CD14-positive monocyte (primary cell): Measurements from ENCODE around the gene NFAM1. TPM values are rescaled to one million over a fixed set of nuclear protein-coding genes. Genes with fewer than 3 reads are reported as not detected.

Source experiments
- DNase-seq, 3 donors: peaks; one replicate each; pipeline ENCODE4 v3.0.0-alpha.2; 2011 to 2022
- H2AFZ ChIP-seq: 2 replicates; pipeline ENCODE4 v1.6.0; 2012; ENCODE audit warnings: mild to moderate bottlenecking, low read depth, low read length, inconsistent platforms; ENCODE audit not compliant: insufficient read depth, poor library complexity, severe bottlenecking
- H3K27ac ChIP-seq, 2 donors: 1 replicate in 1 of 2; 2 replicates in 1 of 2; pipeline ENCODE4 v1.5.1; 2012 to 2013; ENCODE audit warnings: low read length in 2 of 2, control low read depth in 1 of 2, inconsistent platforms in 1 of 2, low read depth in 1 of 2, mild to moderate bottlenecking in 1 of 2
- H3K27me3 ChIP-seq, 2 donors: one replicate each; pipeline versions ENCODE4 v1.6.0 to v1.6.1; 2011 to 2013; ENCODE audit warnings: low read length in 2 of 2; ENCODE audit not compliant: control insufficient read depth in 2 of 2, insufficient read depth in 2 of 2
- H3K36me3 ChIP-seq, 2 donors: replicated peaks in 1 of 2; 1 replicate in 1 of 2; 2 replicates in 1 of 2; pipeline versions ENCODE4 v1.5.1 to v1.6.1; 2012 to 2013; ENCODE audit warnings: low read length in 2 of 2, control low read depth in 1 of 2, inconsistent platforms in 1 of 2, mild to moderate bottlenecking in 1 of 2; ENCODE audit not compliant: insufficient read depth in 2 of 2, control insufficient read depth in 1 of 2
- H3K4me1 ChIP-seq, 2 donors: 1 replicate in 1 of 2; 2 replicates in 1 of 2; pipeline versions ENCODE4 v1.5.1 to v1.6.1; 2012 to 2013; ENCODE audit warnings: low read length in 2 of 2, control low read depth in 1 of 2, inconsistent platforms in 1 of 2, mild to moderate bottlenecking in 1 of 2, moderate library complexity in 1 of 2; ENCODE audit not compliant: insufficient read depth in 2 of 2, control insufficient read depth in 1 of 2
- H3K4me2 ChIP-seq: replicated peaks from 2 replicates; pipeline ENCODE3; 2012; ENCODE audit warnings: low read length, moderate library complexity, mild to moderate bottlenecking; ENCODE audit not compliant: poor library complexity, severe bottlenecking; ENCODE audit errors: extremely low read depth
- H3K4me3 ChIP-seq, 3 experiments: fragments of 200-600 bp in 1 of 3; sonication (generic) in 1 of 3; replicated peaks in 1 of 3; 1 replicate in 2 of 3; 2 replicates in 1 of 3; pipeline ENCODE4 v1.5.1; 2011 to 2013; ENCODE audit warnings: low read length in 3 of 3, mild to moderate bottlenecking in 3 of 3, control low read depth in 2 of 3, low read depth in 2 of 3, inconsistent platforms in 1 of 3, moderate library complexity in 1 of 3
- H3K79me2 ChIP-seq: 2 replicates; pipeline ENCODE4 v1.6.0; 2012; ENCODE audit warnings: mild to moderate bottlenecking, control low read depth, inconsistent platforms, low read length, moderate library complexity; ENCODE audit not compliant: insufficient read depth
- H3K9ac ChIP-seq: 2 replicates; pipeline ENCODE4 v1.6.0; 2017; ENCODE audit warnings: low read length, mild to moderate bottlenecking; ENCODE audit not compliant: insufficient read depth, poor library complexity, severe bottlenecking
- H3K9me3 ChIP-seq, 2 donors: replicated peaks in 1 of 2; 1 replicate in 1 of 2; 2 replicates in 1 of 2; pipeline versions ENCODE4 v1.5.1 to v1.6.1; 2012 to 2013; ENCODE audit warnings: low read length in 2 of 2, control low read depth in 1 of 2; ENCODE audit not compliant: control insufficient read depth in 1 of 2, insufficient read depth in 1 of 2
- H4K20me1 ChIP-seq: 2 replicates; pipeline ENCODE4 v1.6.0; 2012; ENCODE audit warnings: mild to moderate bottlenecking, low read length, control low read depth, moderate library complexity; ENCODE audit not compliant: insufficient read depth
- H3K27ac Mint-ChIP-seq, 7 donors: one replicate each; pipeline ENCODE4 v1.8.0; 2020; ENCODE audit warnings: mild to moderate bottlenecking in 7 of 7, mixed read lengths in 7 of 7, moderate library complexity in 6 of 7, inconsistent platforms in 2 of 7
- H3K27me3 Mint-ChIP-seq, 3 donors: one replicate each; pipeline ENCODE4 v1.8.0; 2021 to 2022; ENCODE audit warnings: low read depth in 3 of 3, mild to moderate bottlenecking in 3 of 3, mixed read lengths in 3 of 3, moderate library complexity in 3 of 3, inconsistent platforms in 1 of 3
- H3K36me3 Mint-ChIP-seq, 2 donors: one replicate each; pipeline ENCODE4 v1.8.0; 2020; ENCODE audit warnings: mixed read lengths in 2 of 2, inconsistent platforms in 1 of 2, mild to moderate bottlenecking in 1 of 2
- H3K4me1 Mint-ChIP-seq: one replicate; pipeline ENCODE4 v1.8.0; 2020; ENCODE audit warnings: mild to moderate bottlenecking, mixed read lengths
- H3K4me3 Mint-ChIP-seq, 2 donors: one replicate each; pipeline ENCODE4 v1.8.0; 2020; ENCODE audit warnings: mild to moderate bottlenecking in 2 of 2, mixed read lengths in 2 of 2, moderate library complexity in 1 of 2
- H3K9me3 Mint-ChIP-seq, 7 donors: one replicate each; pipeline ENCODE4 v1.8.0; 2020 to 2022; ENCODE audit warnings: mixed read lengths in 7 of 7, mild to moderate bottlenecking in 6 of 7, moderate library complexity in 6 of 7, inconsistent platforms in 2 of 7
- WGBS: methylation state at CpG from one replicate; pipeline ENCODE4 v1.1.5; 2013; ENCODE audit warnings: missing lambda C conversion rate; ENCODE audit not compliant: insufficient coverage; 5-methylcytosine and 5-hydroxymethylcytosine counted together
- intact Hi-C, 2 donors: fragments of 100-400 bp; cut with micrococcal nuclease; formaldehyde crosslinking; loops; one replicate each; pipeline versions ENCODE4 v1.15.0 to v1.15.1; 2023
- polyA plus RNA-seq, 3 donors: library from polyadenylated mRNA; depleted of rRNA in 1 of 3; unstranded in 2 of 3; stranded (reverse) in 1 of 3; fragments of 300-500 nt in 2 of 3; fragments of >200 nt in 1 of 3; fragmentation: Illumina TruSeq in 2 of 3; gene quantifications; 1 replicate in 2 of 3; 2 replicates in 1 of 3; pipeline ENCODE4 v1.2.3, GENCODE V29; 2012 to 2021
- TF ChIP-seq, protein P1 (sequence below): fragments of 200-600 bp; IDR thresholded peaks from one replicate; pipeline ENCODE4 v1.8.0; 2022; ENCODE audit warnings: antibody characterized with exemption, mild to moderate bottlenecking

The NFAM1 gene
- polyA plus RNA-seq, 3 donors = 36.0 to 71.0 (median 69.7) TPM

DNA sequence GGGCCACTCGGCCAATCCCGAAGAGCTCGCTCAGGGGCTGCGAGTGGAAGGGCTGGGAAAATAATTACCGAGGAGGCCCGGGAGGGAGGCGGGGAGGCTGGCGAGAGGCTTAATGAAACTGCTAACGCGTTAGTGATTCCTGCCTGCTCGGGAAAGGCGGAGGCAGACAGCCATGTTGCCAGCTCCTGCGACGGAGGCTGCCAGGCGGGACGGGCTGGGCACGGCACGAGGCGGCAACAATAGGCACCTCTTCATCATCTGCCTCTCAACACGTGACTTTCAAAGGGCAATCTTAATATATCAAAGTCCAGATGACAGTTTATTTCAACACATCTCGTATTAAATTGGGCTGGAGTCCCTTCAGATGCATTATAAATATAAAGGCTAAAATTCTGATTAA lies 93.7 kb downstream of the NFAM1 start:
- H3K27me3 Mint-ChIP-seq = peaks cover 37 to 41% (median 38%) of the 10 kb centered on the region in 3 donors
- Histone ChIP-seq H3K4me3 (no peak overlapping the region), H3K36me3 (no peaks in the 10 kb centered on the region), H3K4me1 (no peaks in the 10 kb centered on the region), H3K4me2 (no peak overlapping the region), H3K79me2 (no peaks in the 10 kb centered on the region), H4K20me1 (no peaks in the 10 kb centered on the region), H3K27ac (no peak overlapping the region), H2AFZ (no peak overlapping the region), H3K9me3 (peaks cover 0 to 5% of the 10 kb centered on the region in 2 donors), H3K27me3 (peaks cover 19 to 42% of the 10 kb centered on the region in 2 donors), H3K9ac (no peak overlapping the region)
- no peak overlapping the region for H3K4me3 Mint-ChIP-seq
- H3K36me3 Mint-ChIP-seq = no peaks in the 10 kb centered on the region
- intact Hi-C loops = no loop called here
- no peak overlapping the region for H3K27ac Mint-ChIP-seq
- H3K4me1 Mint-ChIP-seq = peaks cover 4% of the 10 kb centered on the region
- peaks cover 0 to 9% (median 0%) of the 10 kb centered on the region in 7 donors for H3K9me3 Mint-ChIP-seq
- 94% methylated on average over 19 of the region's 21 CpGs for WGBS
- TF ChIP-seq, protein P1, sequence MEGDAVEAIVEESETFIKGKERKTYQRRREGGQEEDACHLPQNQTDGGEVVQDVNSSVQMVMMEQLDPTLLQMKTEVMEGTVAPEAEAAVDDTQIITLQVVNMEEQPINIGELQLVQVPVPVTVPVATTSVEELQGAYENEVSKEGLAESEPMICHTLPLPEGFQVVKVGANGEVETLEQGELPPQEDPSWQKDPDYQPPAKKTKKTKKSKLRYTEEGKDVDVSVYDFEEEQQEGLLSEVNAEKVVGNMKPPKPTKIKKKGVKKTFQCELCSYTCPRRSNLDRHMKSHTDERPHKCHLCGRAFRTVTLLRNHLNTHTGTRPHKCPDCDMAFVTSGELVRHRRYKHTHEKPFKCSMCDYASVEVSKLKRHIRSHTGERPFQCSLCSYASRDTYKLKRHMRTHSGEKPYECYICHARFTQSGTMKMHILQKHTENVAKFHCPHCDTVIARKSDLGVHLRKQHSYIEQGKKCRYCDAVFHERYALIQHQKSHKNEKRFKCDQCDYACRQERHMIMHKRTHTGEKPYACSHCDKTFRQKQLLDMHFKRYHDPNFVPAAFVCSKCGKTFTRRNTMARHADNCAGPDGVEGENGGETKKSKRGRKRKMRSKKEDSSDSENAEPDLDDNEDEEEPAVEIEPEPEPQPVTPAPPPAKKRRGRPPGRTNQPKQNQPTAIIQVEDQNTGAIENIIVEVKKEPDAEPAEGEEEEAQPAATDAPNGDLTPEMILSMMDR = no peak
- DNase-seq = no peak

DNA sequence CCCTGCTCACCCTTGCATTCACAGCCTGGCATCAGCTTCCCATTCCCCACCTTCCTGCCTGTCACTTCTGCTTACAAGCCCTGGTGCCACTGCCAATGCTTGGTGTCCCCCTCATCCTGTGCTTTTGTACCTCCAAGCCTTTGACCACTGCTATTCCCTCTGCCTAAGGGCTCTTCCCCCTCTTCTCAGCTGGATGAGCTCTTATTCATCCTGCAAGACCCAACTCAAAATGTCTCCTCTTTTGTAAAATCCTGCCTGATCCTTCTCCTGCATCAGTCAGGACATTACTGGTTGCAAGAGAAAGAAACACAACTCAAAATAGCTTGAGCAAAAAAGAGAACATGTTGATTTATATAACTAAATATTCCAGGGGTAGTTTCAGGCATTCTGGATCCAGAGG lies 94.8 kb downstream of the NFAM1 start:
- no peak overlapping the region for H3K27ac ChIP-seq
- Mint-ChIP-seq H3K9me3 (peaks cover 0 to 2% (median 0%) of the 10 kb centered on the region in 7 donors), H3K4me1 (peaks cover 4% of the 10 kb centered on the region), H3K27me3 (peaks cover 30 to 32% (median 31%) of the 10 kb centered on the region in 3 donors), H3K36me3 (no peaks in the 10 kb centered on the region), H3K4me3 (no peak overlapping the region), H3K27ac (no peak overlapping the region)
- intact Hi-C loops = no loop called here
- TF ChIP-seq, protein P1 = no peak
- H3K4me3 ChIP-seq = no peak overlapping the region
- no peak for DNase-seq
- no peak overlapping the region for H3K4me2 ChIP-seq
- no peaks in the 10 kb centered on the region for H3K36me3 ChIP-seq
- H3K4me1 ChIP-seq = no peaks in the 10 kb centered on the region
- H3K79me2 ChIP-seq = no peaks in the 10 kb centered on the region
- no peak overlapping the region for H3K9ac ChIP-seq
- H2AFZ ChIP-seq = no peak overlapping the region
- peaks cover 13 to 33% of the 10 kb centered on the region in 2 donors for H3K27me3 ChIP-seq
- H3K9me3 ChIP-seq = peaks cover 0 to 1% of the 10 kb centered on the region in 2 donors
- H4K20me1 ChIP-seq = no peaks in the 10 kb centered on the region
